GM10266 (cell line): Measurements from ENCODE around the gene TIGD6.
A peak's percentile ranks its signal among the peaks of the same experiment; 100 is the strongest.
"Not testable (repeated sequence)": the region's sequence is repeated elsewhere in the genome, so short reads cannot be mapped to it uniquely, and the experiment has no call there.

Experiments
- DNase-seq: peaks from one replicate; pipeline ENCODE4 v3.0.0; 2012; ENCODE audit errors: extremely low spot score
- TF ChIP-seq, protein P1 (sequence below): IDR thresholded peaks from 2 replicates; pipeline ENCODE4 v1.5.1; 2012; ENCODE audit warnings: mild to moderate bottlenecking, low read depth; ENCODE audit not compliant: control insufficient read depth, insufficient read depth; ENCODE audit errors: missing control alignments

TIGD6 gene

DNA sequence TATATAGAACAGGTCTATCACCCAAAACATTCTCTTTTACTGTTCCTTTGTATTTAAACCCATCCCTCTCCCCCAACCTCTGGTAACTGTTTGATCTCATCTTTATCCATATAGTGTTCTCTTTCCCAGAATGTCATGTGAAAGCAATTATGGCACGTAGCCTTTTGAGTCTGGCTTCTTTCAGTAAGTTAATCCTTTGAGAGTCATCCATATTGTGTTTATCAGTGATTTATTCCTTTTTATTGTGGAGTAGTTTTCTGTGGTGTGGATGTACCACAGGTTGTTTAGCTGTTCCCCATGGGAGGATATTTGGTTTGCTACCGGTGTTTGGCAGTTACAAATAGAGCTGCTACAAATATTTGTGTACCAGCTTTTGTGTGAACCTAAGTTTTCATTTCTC is 38.1 kb upstream of the TIGD6 start:
- no peak for DNase-seq
- TF ChIP-seq, protein P1, sequence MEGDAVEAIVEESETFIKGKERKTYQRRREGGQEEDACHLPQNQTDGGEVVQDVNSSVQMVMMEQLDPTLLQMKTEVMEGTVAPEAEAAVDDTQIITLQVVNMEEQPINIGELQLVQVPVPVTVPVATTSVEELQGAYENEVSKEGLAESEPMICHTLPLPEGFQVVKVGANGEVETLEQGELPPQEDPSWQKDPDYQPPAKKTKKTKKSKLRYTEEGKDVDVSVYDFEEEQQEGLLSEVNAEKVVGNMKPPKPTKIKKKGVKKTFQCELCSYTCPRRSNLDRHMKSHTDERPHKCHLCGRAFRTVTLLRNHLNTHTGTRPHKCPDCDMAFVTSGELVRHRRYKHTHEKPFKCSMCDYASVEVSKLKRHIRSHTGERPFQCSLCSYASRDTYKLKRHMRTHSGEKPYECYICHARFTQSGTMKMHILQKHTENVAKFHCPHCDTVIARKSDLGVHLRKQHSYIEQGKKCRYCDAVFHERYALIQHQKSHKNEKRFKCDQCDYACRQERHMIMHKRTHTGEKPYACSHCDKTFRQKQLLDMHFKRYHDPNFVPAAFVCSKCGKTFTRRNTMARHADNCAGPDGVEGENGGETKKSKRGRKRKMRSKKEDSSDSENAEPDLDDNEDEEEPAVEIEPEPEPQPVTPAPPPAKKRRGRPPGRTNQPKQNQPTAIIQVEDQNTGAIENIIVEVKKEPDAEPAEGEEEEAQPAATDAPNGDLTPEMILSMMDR = no peak

GRCh38 chr5:150036513-150036912 is 36.1 kb upstream of the TIGD6 start:
- TF ChIP-seq, protein P1 = no peak
- DNase-seq = no peak

DNA sequence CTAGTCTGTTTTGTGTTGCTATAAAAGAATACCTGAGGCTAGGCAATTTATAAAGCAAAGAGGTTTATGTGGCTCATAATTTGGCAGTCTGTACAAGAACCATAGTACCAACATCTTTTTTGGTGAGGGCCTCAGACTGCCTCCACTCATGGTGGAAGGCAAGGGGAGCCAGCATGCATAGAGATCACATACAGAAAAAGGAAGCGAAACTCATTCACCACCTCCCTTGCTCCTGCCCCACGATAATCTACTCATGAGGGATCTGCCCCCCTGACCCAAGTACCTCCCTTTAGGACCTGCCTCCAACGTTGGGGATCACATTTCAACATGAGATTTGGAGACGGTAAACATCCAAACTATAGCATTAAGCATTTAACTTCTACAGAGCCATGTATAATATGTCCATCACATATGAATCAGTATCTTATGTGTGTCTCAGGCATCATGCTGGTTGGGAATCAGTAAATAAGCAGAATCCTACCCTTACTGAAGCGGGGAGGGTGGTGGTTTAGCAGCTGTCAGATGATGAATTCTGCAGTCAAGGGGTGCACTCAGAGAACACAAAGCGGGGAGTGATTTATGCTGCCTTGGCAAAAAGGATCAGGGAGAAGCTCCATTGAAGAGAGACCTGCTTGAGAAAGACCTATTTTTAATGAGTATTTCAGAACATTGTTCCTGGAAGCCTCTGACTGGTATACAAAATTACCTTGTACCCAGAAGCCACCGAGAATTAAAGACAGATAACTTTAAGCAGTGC is 34.9 kb upstream of the TIGD6 start:
- TF ChIP-seq, protein P1 = no peak
- DNase-seq = peak; percentile 39

GRCh38 chr5:150034662-150035061 is 34.2 kb upstream of the TIGD6 start:
- DNase-seq = no peak
- TF ChIP-seq, protein P1 = no peak

DNA sequence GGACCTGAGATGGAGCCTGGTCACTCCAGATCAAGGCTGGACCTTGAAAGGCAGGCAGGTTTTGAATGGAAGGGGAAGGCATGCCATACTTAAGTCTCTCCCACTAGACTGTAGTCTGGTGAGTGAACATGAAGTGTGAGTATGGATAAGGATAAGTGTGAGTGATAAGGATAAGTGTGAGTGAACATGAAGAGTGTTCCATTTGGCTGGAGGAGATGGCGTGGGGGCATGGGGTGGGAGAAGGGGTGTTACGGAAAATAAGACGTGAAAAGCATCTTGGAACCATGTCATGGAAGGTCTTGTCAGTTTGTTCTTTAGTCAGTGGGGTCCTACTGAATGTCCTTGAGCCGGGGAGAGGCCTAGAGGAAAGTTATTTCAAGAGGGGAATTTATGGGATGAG is 32.9 kb upstream of the TIGD6 start:
- DNase-seq = no peak
- TF ChIP-seq, protein P1 = no peak

DNA sequence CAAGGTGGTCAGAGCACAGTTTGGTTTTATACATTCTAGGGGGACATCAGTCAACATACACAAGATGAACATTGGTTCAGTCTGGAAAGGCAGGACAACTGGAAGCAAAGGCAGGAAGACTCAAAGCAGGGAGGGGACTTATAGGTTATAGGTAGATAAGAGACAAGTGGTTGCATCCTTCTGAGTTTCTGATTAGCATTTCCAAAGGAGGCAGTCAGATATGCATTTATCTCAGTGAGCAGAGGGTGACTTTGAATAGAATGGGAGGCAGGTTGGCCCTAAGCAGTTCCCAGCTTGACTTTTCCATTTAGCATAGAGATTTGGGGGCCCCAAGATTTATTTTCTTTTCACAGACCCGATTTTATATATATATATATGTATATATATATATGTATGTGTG is 27.6 kb upstream of the TIGD6 start:
- DNase-seq = not testable (repeated sequence)

DNA sequence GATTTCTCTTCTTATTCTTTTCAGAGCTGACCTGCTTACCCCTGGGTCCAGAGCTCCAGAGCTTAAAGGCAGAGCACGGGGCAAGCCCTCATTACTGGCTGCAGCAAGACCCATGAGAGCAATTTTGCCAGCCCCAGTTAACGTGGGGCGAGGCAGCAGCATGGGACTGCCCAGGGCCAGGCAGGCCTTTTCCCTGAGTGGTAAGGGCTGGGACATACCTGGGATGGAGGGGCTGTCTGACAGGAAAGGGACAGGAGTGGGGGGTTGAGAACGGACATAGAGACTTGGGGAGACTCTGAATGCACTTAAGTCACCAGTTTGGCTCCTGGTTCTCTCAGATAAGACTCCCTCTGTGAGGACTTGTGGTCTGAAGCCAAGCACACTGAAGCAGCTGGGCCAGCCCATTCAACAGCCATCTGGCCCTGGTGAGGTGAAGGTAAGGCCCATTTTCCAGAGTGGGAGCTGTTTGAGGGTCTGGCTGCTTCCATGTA is 26.3 kb upstream of the TIGD6 start:
- no peak for DNase-seq
- TF ChIP-seq, protein P1 = no peak

GRCh38 chr5:150024346-150024984 is 24.0 kb upstream of the TIGD6 start:
- DNase-seq = no peak
- TF ChIP-seq, protein P1 = peak; percentile 30
